Testis (tissue), 3 donors: ENCODE results near the gene TXNDC5. TPM values are rescaled to one million over a fixed set of nuclear protein-coding genes. Genes with fewer than 3 reads are reported as not detected.

Experiments used
- DNase-seq: peaks from one replicate; pipeline ENCODE4 v3.0.0-alpha.2; 2019
- H3K27ac ChIP-seq, 2 donors: fragments of 200-600 bp; sonication (generic); one replicate each; pipeline ENCODE4 v1.5.1; 2019
- H3K27me3 ChIP-seq: fragments of 200-600 bp; sonication (generic); one replicate; pipeline ENCODE4 v1.5.1; 2019
- H3K36me3 ChIP-seq: fragments of 200-600 bp; sonication (generic); one replicate; pipeline ENCODE4 v1.5.1; 2017; ENCODE audit warnings: low read depth; ENCODE audit errors: missing control alignments
- H3K4me1 ChIP-seq: fragments of 200-600 bp; sonication (generic); one replicate; pipeline ENCODE4 v1.5.1; 2019
- H3K4me3 ChIP-seq, 2 donors: fragments of 200-600 bp; sonication (generic); one replicate each; pipeline ENCODE4 v1.5.1; 2017 to 2019
- H3K9me3 ChIP-seq: fragments of 200-600 bp; sonication (generic); one replicate; pipeline ENCODE4 v1.5.1; 2017
- CTCF ChIP-seq, 3 experiments: fragments of 450-650 bp in 2 of 3; fragments of 200-600 bp in 1 of 3; sonication (generic) in 1 of 3; IDR thresholded peaks; one replicate each; pipeline ENCODE4 v1.5.1; 2016 to 2019; ENCODE audit warnings: antibody characterized with exemption in 3 of 3, mild to moderate bottlenecking in 2 of 3, moderate library complexity in 1 of 3
- POLR2A ChIP-seq: fragments of 450-650 bp; IDR thresholded peaks from one replicate; pipeline ENCODE4 v1.6.1; 2017; ENCODE audit warnings: antibody characterized with exemption, mild to moderate bottlenecking, moderate library complexity
- WGBS, 2 donors: methylation state at CpG; one replicate each; pipeline ENCODE4 v1.1.5; 2018; 5-methylcytosine and 5-hydroxymethylcytosine counted together
- intact Hi-C: fragments of 100-400 bp; cut with DNase I; formaldehyde crosslinking; loops from one replicate; pipeline ENCODE4 v1.15.1; 2023; ENCODE audit warnings: low total_unique reads
- polyA plus RNA-seq: library from polyadenylated mRNA; stranded (reverse); fragments of 350-450 nt; fragmentation: Illumina TruSeq; extraction: RNeasy Lipid Tissue Mini Kit (QIAGEN cat#74804); gene quantifications from one replicate; pipeline ENCODE4 v1.2.3, GENCODE V29; 2014; ENCODE audit warnings: low read depth, low replicate concordance; ENCODE audit not compliant: insufficient read depth
- total RNA-seq, 2 donors: library from RNA; depleted of rRNA; stranded (reverse); fragments of >200 nt; gene quantifications; one replicate each; pipeline ENCODE4 v1.2.3, GENCODE V29; 2016

The TXNDC5 gene
- total and polyA plus RNA-seq, 3 donors from 2014 or later: 56.5 to 98.7 (median 67.0) TPM

- TF ChIP-seq CTCF (IDR thresholded peaks at IDR 0.05): no peak
- TF ChIP-seq POLR2A: no peak
- Histone ChIP-seq H3K4me3 (no peak overlapping the region), H3K27ac (no peak overlapping the region), H3K27me3 (no peaks in the 10 kb centered on the region), H3K36me3 (no peaks in the 10 kb centered on the region), H3K9me3 (no peaks in the 10 kb centered on the region), H3K4me1 (peaks cover 11% of the 10 kb centered on the region)
- no peak for DNase-seq
- intact Hi-C loops: no loop called here
- WGBS, 2 donors: 59 to 64% methylated on average over 8 of the region's 8 CpGs
Observed at GRCh38 chr6:7912736-7913517, 2.3 kb upstream of the TXNDC5 start.

- WGBS, 2 donors: 61 to 69% methylated on average over 6 of the region's 6 CpGs
- intact Hi-C loops: no loop called here
- DNase-seq: no peak
- TF ChIP-seq CTCF (IDR thresholded peaks at IDR 0.05) (no peak), POLR2A (no peak)
- Histone ChIP-seq H3K9me3 (no peaks in the 10 kb centered on the region), H3K36me3 (no peaks in the 10 kb centered on the region), H3K4me3 (no peak overlapping the region), H3K4me1 (peaks cover 11% of the 10 kb centered on the region), H3K27ac (no peak overlapping the region), H3K27me3 (no peaks in the 10 kb centered on the region)
Observed at GRCh38 chr6:7912024-7912423, 1.4 kb upstream of the TXNDC5 start.

GRCh38 chr6:7911345-7911725, 747 bp upstream of the TXNDC5 start:
- no peaks in the 10 kb centered on the region for H3K36me3 ChIP-seq
- H3K9me3 ChIP-seq: no peaks in the 10 kb centered on the region
- intact Hi-C loops: no loop called here
- peak overlapping the region; percentile 59 to 63 for H3K27ac ChIP-seq
- no peak for DNase-seq
- TF ChIP-seq CTCF (IDR thresholded peaks at IDR 0.05) (no peak), POLR2A (no peak)
- WGBS, 2 donors: 66 to 79% methylated on average over 10 to 11 of the region's 11 CpGs
- H3K4me1 ChIP-seq: peaks cover 11% of the 10 kb centered on the region
- H3K4me3 ChIP-seq: peak overlapping the region; percentile 67 to 73
- H3K27me3 ChIP-seq: no peaks in the 10 kb centered on the region

GRCh38 chr6:7910298-7910653, 312 bp downstream of the TXNDC5 start:
- H3K27ac ChIP-seq: peak overlapping the region in 1 of 2 donors; percentile 36
- H3K36me3 ChIP-seq: no peaks in the 10 kb centered on the region
- H3K4me1 ChIP-seq: peaks cover 11% of the 10 kb centered on the region
- no peaks in the 10 kb centered on the region for H3K27me3 ChIP-seq
- intact Hi-C loops: no loop called here
- no peak for DNase-seq
- H3K4me3 ChIP-seq: peak overlapping the region; percentile 72 to 73
- WGBS, 2 donors: 3% methylated on average over 24 of the region's 57 CpGs; no CpG with 5 or more reads in 1 of the 2 donors
- TF ChIP-seq POLR2A (no peak), CTCF (IDR thresholded peaks at IDR 0.05) (no peak)
- no peaks in the 10 kb centered on the region for H3K9me3 ChIP-seq
